Ishikawa (cell line): Measurements from ENCODE around the gene DAD1.

ENCODE experiments used
- EP300 ChIP-seq: IDR thresholded peaks from 2 replicates; pipeline ENCODE4 v1.6.1; 2012; ENCODE audit warnings: borderline replicate concordance
- FOXM1 ChIP-seq: IDR thresholded peaks from 2 replicates; pipeline ENCODE4 v1.6.1; 2012; ENCODE audit warnings: low read depth, borderline replicate concordance
- RAD21 ChIP-seq: IDR thresholded peaks from 2 replicates; pipeline ENCODE4 v1.6.1; 2012; ENCODE audit warnings: low read depth
- TAF1 ChIP-seq: IDR thresholded peaks from 2 replicates; pipeline ENCODE4 v1.6.1; 2012; ENCODE audit warnings: low read depth, mild to moderate bottlenecking
- TEAD4 ChIP-seq: IDR thresholded peaks from 2 replicates; pipeline ENCODE4 v1.6.1; 2012

GRCh38 chr14:22524784-22525161, 64.3 kb downstream of the DAD1 start:
- TF ChIP-seq TEAD4 = no peak
- no peak for TF ChIP-seq TAF1
- no peak for TF ChIP-seq FOXM1
- TF ChIP-seq RAD21 = no peak
- no peak for TF ChIP-seq EP300
